ENCODE measurements around the gene DHCR7.
"Not testable (repeated sequence)": the region's sequence is repeated elsewhere in the genome, so short reads cannot be mapped to it uniquely, and the experiment has no call there.

DHCR7 gene

GRCh38 chr11:71428861-71429435, 19.2 kb downstream of the DHCR7 start:
- H3K4me3 ChIP-seq (ENCODE audit: control insufficient read depth, low read depth, low read length): no peak overlapping the region
- DNase-seq (ENCODE audit: low read depth): peak; percentile 54
- TF ChIP-seq CTCF (conservative IDR thresholded peaks at IDR 0.05; ENCODE audit: control insufficient read depth, insufficient read depth, low read depth, low read length): no peak

GRCh38 chr11:71426413-71426812, 21.8 kb downstream of the DHCR7 start:
- peak; percentile 70 for DNase-seq (ENCODE audit: low read depth)
- no peak overlapping the region for H3K4me3 ChIP-seq (ENCODE audit: control insufficient read depth, low read depth, low read length)
- no peak for TF ChIP-seq CTCF (conservative IDR thresholded peaks at IDR 0.05; ENCODE audit: control insufficient read depth, insufficient read depth, low read depth, low read length)

GRCh38 chr11:71425860-71426259, 22.3 kb downstream of the DHCR7 start:
- TF ChIP-seq CTCF (conservative IDR thresholded peaks at IDR 0.05; ENCODE audit: control insufficient read depth, insufficient read depth, low read depth, low read length): no peak
- no peak overlapping the region for H3K4me3 ChIP-seq (ENCODE audit: control insufficient read depth, low read depth, low read length)
- peak; percentile 55 for DNase-seq (ENCODE audit: low read depth)

GRCh38 chr11:71425409-71425808, 22.8 kb downstream of the DHCR7 start:
- DNase-seq (ENCODE audit: low read depth): no peak
- peak; percentile 4 for TF ChIP-seq CTCF (conservative IDR thresholded peaks at IDR 0.05; ENCODE audit: control insufficient read depth, insufficient read depth, low read depth, low read length)
- no peak overlapping the region for H3K4me3 ChIP-seq (ENCODE audit: control insufficient read depth, low read depth, low read length)

GRCh38 chr11:71423181-71423790, 24.9 kb downstream of the DHCR7 start:
- H3K4me3 ChIP-seq (ENCODE audit: control insufficient read depth, low read depth, low read length): no peak overlapping the region
- no peak for TF ChIP-seq CTCF (conservative IDR thresholded peaks at IDR 0.05; ENCODE audit: control insufficient read depth, insufficient read depth, low read depth, low read length)
- no peak for DNase-seq (ENCODE audit: low read depth)

GRCh38 chr11:71422318-71422717, 25.9 kb downstream of the DHCR7 start:
- H3K4me3 ChIP-seq (ENCODE audit: control insufficient read depth, low read depth, low read length); DNase-seq (ENCODE audit: low read depth): not testable (repeated sequence)

- H3K4me3 ChIP-seq (ENCODE audit: control insufficient read depth, low read depth, low read length): no peak overlapping the region
- TF ChIP-seq CTCF (conservative IDR thresholded peaks at IDR 0.05; ENCODE audit: control insufficient read depth, insufficient read depth, low read depth, low read length): no peak
- DNase-seq (ENCODE audit: low read depth): no peak
These were observed 26.7 kb downstream of the DHCR7 start for GRCh38 chr11:71421392-71421950.
